ENCODE results near the gene METTL1. TPM values are rescaled to one million over a fixed set of nuclear protein-coding genes. Genes with fewer than 3 reads are reported as not detected.

The METTL1 gene
- total and polyA plus RNA-seq, 9 of the 15 experiments (the other 6 are each of a cell fraction or from before 2014, with no cell fraction given): 12.6 to 65.9 (median 39.2) TPM

GRCh38 chr12:57782608-57783465 lies 10.9 kb upstream of the METTL1 start, which contains the start of gene TSFM (continued):
- TF ChIP-seq KLF10 (CRISPR knock-in tag; IDR thresholded peaks at IDR 0.05): no peak
- TF ChIP-seq IRF1 (CRISPR knock-in tag; IDR thresholded peaks at IDR 0.05; ENCODE audit: borderline replicate concordance): no peak
- no peak for TF ChIP-seq ZNF121 (CRISPR knock-in tag; conservative IDR thresholded peaks at IDR 0.05)
- no peak for TF ChIP-seq ZNF3 (CRISPR knock-in tag; IDR thresholded peaks at IDR 0.05)
- TF ChIP-seq SREBF2 (CRISPR knock-in tag; IDR thresholded peaks at IDR 0.05): no peak
- peak in 1 of 2 experiments; percentile 86; a peak in 2 of 4 replicates for TF ChIP-seq TBL1XR1 (IDR thresholded peaks at IDR 0.05; ENCODE audit: low read length in 2 of 2)
- TF ChIP-seq TAF1 (IDR thresholded peaks at IDR 0.05; ENCODE audit: control insufficient read depth, extremely low read depth, insufficient read depth, low read length, severe bottlenecking): peak; percentile 91
- 0 out of 2 replicates have a peak, but pooled peaks have one; percentile 71 for TF ChIP-seq HLTF (IDR thresholded peaks at IDR 0.05)
- TF ChIP-seq EZH2 (IDR thresholded peaks at IDR 0.05; ENCODE audit: borderline replicate concordance, low read depth, low read length): no peak
- TF ChIP-seq ZBED1 (IDR thresholded peaks at IDR 0.05): peak; percentile 65
- TF ChIP-seq ZNF224 (CRISPR knock-in tag; IDR thresholded peaks at IDR 0.05): no peak
- no peak for TF ChIP-seq ZNF75A (CRISPR knock-in tag; IDR thresholded peaks at IDR 0.05)
- TF ChIP-seq MBD1 (CRISPR knock-in tag; IDR thresholded peaks at IDR 0.05): no peak
- no peak for TF ChIP-seq ZBTB26 (CRISPR knock-in tag; IDR thresholded peaks at IDR 0.05)
- peak; percentile 81 for TF ChIP-seq SIRT6 (IDR thresholded peaks at IDR 0.05; ENCODE audit: low read depth, low read length)
- TF ChIP-seq ARID3B (CRISPR knock-in tag; IDR thresholded peaks at IDR 0.05; ENCODE audit: borderline replicate concordance): no peak
- TF ChIP-seq NCOA1 (IDR thresholded peaks at IDR 0.05; ENCODE audit: low read depth): peak; percentile 73
- TF ChIP-seq SREBF1 (IDR thresholded peaks at IDR 0.05; ENCODE audit: borderline replicate concordance, low read depth, low read length): no peak
- no peak for TF ChIP-seq ZNF644 (tag; IDR thresholded peaks at IDR 0.05; ENCODE audit: low read depth)
- no peak for TF ChIP-seq HNRNPL (IDR thresholded peaks at IDR 0.05; ENCODE audit: low read depth, low read length)
- peak; percentile 75 for TF ChIP-seq GABPA (tag; conservative IDR thresholded peaks at IDR 0.05; ENCODE audit: low read depth)
- no peak for TF ChIP-seq TAF15 (IDR thresholded peaks at IDR 0.05; ENCODE audit: low read depth, low read length)
- peak; percentile 66 for TF ChIP-seq SP2 (IDR thresholded peaks at IDR 0.05; ENCODE audit: extremely low read depth, low read depth, low read length, poor library complexity, severe bottlenecking)
- TF ChIP-seq BCL6 (CRISPR knock-in tag; IDR thresholded peaks at IDR 0.05): no peak

Data from K562 (cell line).